NT2/D1 (cell line): Measurements from ENCODE around the gene NR3C2.

Source experiments
- YY1 ChIP-seq: IDR thresholded peaks from 2 replicates; pipeline ENCODE4 v1.6.1; 2011; ENCODE audit not compliant: insufficient read length, insufficient read depth
- ZNF274 ChIP-seq: IDR thresholded peaks from 2 replicates; pipeline ENCODE4 v1.6.1; 2011; ENCODE audit warnings: mild to moderate bottlenecking, low read depth, low read length

DNA sequence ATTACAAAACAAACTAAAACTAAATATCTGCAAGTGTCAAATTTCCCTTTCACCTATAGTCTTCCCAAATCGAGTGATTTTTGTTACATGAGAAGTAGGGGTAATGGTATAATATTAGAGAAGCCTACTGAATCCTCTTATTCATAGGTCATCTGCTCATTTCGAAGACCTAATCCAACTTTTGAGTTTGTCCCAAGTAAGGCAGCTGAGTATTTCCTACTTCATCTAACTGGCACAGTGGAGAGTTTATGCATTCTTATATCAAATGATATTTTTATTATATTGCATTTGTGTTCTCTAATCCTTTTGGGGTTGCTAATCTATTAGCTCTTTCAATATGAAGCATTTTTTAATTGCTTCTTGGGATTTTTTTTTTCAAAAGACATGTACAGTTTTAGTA is 7.7 kb upstream of the NR3C2 start:
- TF ChIP-seq ZNF274 (no peak), YY1 (no peak)
